Peyer's patch (tissue), 4 donors: ENCODE results near the gene GLI3.

Source experiments
- CTCF ChIP-seq, 6 experiments: fragments of 450-650 bp in 4 of 6; fragments of 200-600 bp in 2 of 6; sonication (generic) in 1 of 6; IDR thresholded peaks; one replicate each; pipeline ENCODE4 v1.5.1; 2017 to 2019; ENCODE audit warnings: antibody characterized with exemption in 6 of 6, mild to moderate bottlenecking in 3 of 6, moderate library complexity in 1 of 6
- POLR2A ChIP-seq, 2 donors: fragments of 450-650 bp; IDR thresholded peaks; one replicate each; pipeline ENCODE4 v1.5.1; 2017; ENCODE audit warnings: antibody characterized with exemption in 2 of 2, mild to moderate bottlenecking in 2 of 2, moderate library complexity in 2 of 2

GRCh38 chr7:42055171-42055570 is 181.8 kb downstream of the GLI3 start:
- TF ChIP-seq CTCF (IDR thresholded peaks at IDR 0.05) (no peak), POLR2A (IDR thresholded peaks at IDR 0.05) (no peak)
